IMR-90 (cell line): ENCODE measurements around the gene POLD4. TPM values are rescaled to one million over a fixed set of nuclear protein-coding genes. Genes with fewer than 3 reads are reported as not detected.

Source experiments
- ATAC-seq: fragments of 200-7000 bp; cut with Tn5 transposase; 2 replicates; pipeline ENCODE4 v1.9.1; 2020; ENCODE audit warnings: low read depth, mild to moderate bottlenecking, moderate library complexity
- BruUV-seq: library from RNA; stranded (reverse); fragments of 400-500 nt; replicated peaks from 2 replicates; lab custom pipeline; 2021; lab: Mats Ljungman, UMichigan
- CTCF ChIA-PET: fragments of 300-600 bp; formaldehyde crosslinking; extraction: SDS; loops from one replicate; lab custom pipeline; 2021; ENCODE audit warnings: antibody characterized with exemption; lab: Yijun Ruan, JAX
- POLR2A ChIA-PET: fragments of 300-600 bp; sonication (Branson Sonifier 250); formaldehyde crosslinking; loops from one replicate; lab custom pipeline; 2022; ENCODE audit warnings: antibody characterized with exemption; ENCODE audit not compliant: unreplicated experiment; lab: Charles Lee
- DNase-seq: peaks from one replicate; pipeline ENCODE4 v3.0.0; 2013
- H2AFZ ChIP-seq: replicated peaks from 2 replicates; pipeline ENCODE3; 2013; ENCODE audit warnings: low read length, mild to moderate bottlenecking; ENCODE audit not compliant: poor library complexity
- H2AK5ac ChIP-seq: 2 replicates; pipeline ENCODE4 v1.6.1; 2013; ENCODE audit warnings: low read depth, low read length, inconsistent platforms
- H2AK9ac ChIP-seq: replicated peaks from 2 replicates; pipeline ENCODE3; 2013; ENCODE audit warnings: mild to moderate bottlenecking, low read depth, low read length, moderate library complexity; ENCODE audit not compliant: poor library complexity
- H2BK120ac ChIP-seq: 2 replicates; pipeline ENCODE4 v1.6.1; 2013; ENCODE audit warnings: low read depth, low read length, inconsistent platforms
- H2BK15ac ChIP-seq: 3 replicates; pipeline ENCODE4 v1.6.1; 2013; ENCODE audit warnings: low read depth, low read length, inconsistent platforms
- H2BK20ac ChIP-seq: 2 replicates; pipeline ENCODE4 v1.6.1; 2013; ENCODE audit warnings: low read depth, mild to moderate bottlenecking, inconsistent platforms, low read length, moderate library complexity
- H2BK5ac ChIP-seq: 2 replicates; pipeline ENCODE4 v1.6.1; 2013; ENCODE audit warnings: mild to moderate bottlenecking, low read depth, low read length, inconsistent platforms; ENCODE audit not compliant: poor library complexity, severe bottlenecking
- H3K14ac ChIP-seq: replicated peaks from 2 replicates; pipeline ENCODE4 v1.6.1; 2013; ENCODE audit warnings: low read depth, low read length, inconsistent platforms
- H3K18ac ChIP-seq: 2 replicates; pipeline ENCODE4 v1.6.1; 2013; ENCODE audit warnings: low read depth, low read length, control low read depth
- H3K23ac ChIP-seq: 2 replicates; pipeline ENCODE4 v1.6.1; 2013; ENCODE audit warnings: low read depth, low read length, inconsistent platforms
- H3K27ac ChIP-seq: 2 replicates; pipeline ENCODE4 v1.5.1; 2013; ENCODE audit warnings: mild to moderate bottlenecking, control low read depth, low read length; ENCODE audit not compliant: insufficient read depth
- H3K27me3 ChIP-seq: 2 replicates; pipeline ENCODE4 v1.6.1; 2013; ENCODE audit warnings: low read length; ENCODE audit not compliant: control insufficient read depth, insufficient read depth
- H3K36me3 ChIP-seq: 2 replicates; pipeline ENCODE4 v1.6.1; 2013; ENCODE audit warnings: low read length, mixed read lengths; ENCODE audit not compliant: control insufficient read depth, insufficient read depth
- H3K4ac ChIP-seq: 2 replicates; pipeline ENCODE4 v1.6.1; 2013; ENCODE audit warnings: low read depth, low read length, inconsistent platforms
- H3K4me1 ChIP-seq: 2 replicates; pipeline ENCODE4 v1.6.1; 2013; ENCODE audit warnings: low read length, mixed read lengths; ENCODE audit not compliant: control insufficient read depth, insufficient read depth
- H3K4me2 ChIP-seq: 2 replicates; pipeline ENCODE4 v1.6.1; 2013; ENCODE audit warnings: low read depth, mild to moderate bottlenecking, control low read depth, low read length, moderate library complexity
- H3K4me3 ChIP-seq: 2 replicates; pipeline ENCODE4 v1.5.1; 2013; ENCODE audit warnings: low read depth, mild to moderate bottlenecking, control low read depth, low read length, moderate library complexity; ENCODE audit not compliant: insufficient read depth
- H3K56ac ChIP-seq: 2 replicates; pipeline ENCODE4 v1.6.1; 2013; ENCODE audit warnings: low read length, inconsistent platforms; ENCODE audit not compliant: insufficient read depth; ENCODE audit errors: extremely low read depth
- H3K79me1 ChIP-seq, 2 experiments: 2 replicates each; pipeline ENCODE4 v1.6.1; 2013; ENCODE audit warnings: low read length in 2 of 2, inconsistent platforms in 1 of 2, low read depth in 1 of 2
- H3K9ac ChIP-seq: 2 replicates; pipeline ENCODE4 v1.6.1; 2013; ENCODE audit warnings: low read depth, low read length, control low read depth
- H3K9me1 ChIP-seq: 2 replicates; pipeline ENCODE4 v1.6.1; 2013; ENCODE audit warnings: low read length, inconsistent platforms; ENCODE audit not compliant: insufficient read depth
- H3K9me3 ChIP-seq: 2 replicates; pipeline ENCODE4 v1.6.1; 2013; ENCODE audit warnings: low read length; ENCODE audit not compliant: control insufficient read depth, insufficient read depth
- H4K20me1 ChIP-seq: 2 replicates; pipeline ENCODE4 v1.6.1; 2013; ENCODE audit warnings: low read length, inconsistent platforms; ENCODE audit not compliant: insufficient read depth
- H4K5ac ChIP-seq: 2 replicates; pipeline ENCODE4 v1.6.1; 2013; ENCODE audit warnings: mild to moderate bottlenecking, low read depth, low read length, control low read depth
- H4K8ac ChIP-seq, 2 experiments: 2 replicates each; pipeline ENCODE4 v1.6.1; 2013; ENCODE audit warnings: low read depth in 2 of 2, low read length in 2 of 2, control low read depth in 1 of 2, inconsistent platforms in 1 of 2
- H4K91ac ChIP-seq: 2 replicates; pipeline ENCODE4 v1.6.1; 2013; ENCODE audit warnings: low read depth, low read length, inconsistent platforms; ENCODE audit not compliant: insufficient read depth
- BHLHE40 ChIP-seq: fragments of 150-350 bp; IDR thresholded peaks from 2 replicates; pipeline ENCODE4 v1.6.1; 2016; ENCODE audit warnings: mild to moderate bottlenecking, low read depth, low read length
- FOS ChIP-seq: fragments of 150-350 bp; IDR thresholded peaks from 2 replicates; pipeline ENCODE4 v1.6.1; 2016; ENCODE audit warnings: low read depth, low read length
- MAFK ChIP-seq: IDR thresholded peaks from 2 replicates; pipeline ENCODE4 v1.6.1; 2012; ENCODE audit warnings: low read depth, low read length, improper control_type of control experiment
- MXI1 ChIP-seq: IDR thresholded peaks from 2 replicates; pipeline ENCODE4 v1.6.1; 2012; ENCODE audit warnings: low read depth, mild to moderate bottlenecking, low read length, moderate library complexity, borderline replicate concordance
- NFE2L2 ChIP-seq: fragments of 150-350 bp; IDR thresholded peaks from 2 replicates; pipeline ENCODE4 v1.6.1; 2016; ENCODE audit warnings: low read depth, mild to moderate bottlenecking, low read length
- POLR2A ChIP-seq: IDR thresholded peaks from 2 replicates; pipeline ENCODE4 v1.6.1; 2012; ENCODE audit warnings: mild to moderate bottlenecking, low read depth, low read length
- RCOR1 ChIP-seq: IDR thresholded peaks from 2 replicates; pipeline ENCODE4 v1.6.1; 2012; ENCODE audit warnings: mild to moderate bottlenecking, low read length, improper control_type of control experiment; ENCODE audit not compliant: insufficient replicate concordance
- WGBS, 2 experiments: methylation state at CpG; one replicate each; pipeline versions ENCODE4 v1.1.5 to v1.1.7; 2013; ENCODE audit warnings: missing lambda C conversion rate in 2 of 2; ENCODE audit not compliant: insufficient read length in 1 of 2; ENCODE audit errors: extremely low coverage in 2 of 2; 5-methylcytosine and 5-hydroxymethylcytosine counted together
- dilution Hi-C: fragments of 300-500 bp; cut with HindIII; formaldehyde crosslinking; loops from one replicate; pipeline ENCODE4 v1.14.3; 2018; ENCODE audit warnings: low sequenced_read_pairs; ENCODE audit not compliant: unreplicated experiment
- in situ Hi-C: fragments of 300-500 bp; cut with MboI; formaldehyde crosslinking; loops from 3 replicates; pipeline ENCODE4 v1.14.3; 2019; ENCODE audit warnings: low sequenced_read_pairs, inconsistent platforms, mixed read lengths
- intact Hi-C: fragments of 100-400 bp; cut with micrococcal nuclease; formaldehyde crosslinking; loops from 2 replicates; pipeline ENCODE4 v1.10.0; 2022
- polyA plus RNA-seq, 3 experiments: library from polyadenylated mRNA; depleted of rRNA; stranded (reverse); fragments of >200 nt; gene quantifications; 2 replicates each; pipeline ENCODE4 v1.2.3, GENCODE V29; 2012; ENCODE audit warnings: low replicate concordance in 1 of 3
- total RNA-seq: library from RNA; depleted of rRNA; stranded (reverse); fragments of >200 nt; gene quantifications from 2 replicates; pipeline ENCODE4 v1.2.3, GENCODE V29; 2012

POLD4 gene
- total and polyA plus RNA-seq, 2 of the 4 experiments (the other 2 are of a cell fraction) = 46.4 to 133 TPM

DNA sequence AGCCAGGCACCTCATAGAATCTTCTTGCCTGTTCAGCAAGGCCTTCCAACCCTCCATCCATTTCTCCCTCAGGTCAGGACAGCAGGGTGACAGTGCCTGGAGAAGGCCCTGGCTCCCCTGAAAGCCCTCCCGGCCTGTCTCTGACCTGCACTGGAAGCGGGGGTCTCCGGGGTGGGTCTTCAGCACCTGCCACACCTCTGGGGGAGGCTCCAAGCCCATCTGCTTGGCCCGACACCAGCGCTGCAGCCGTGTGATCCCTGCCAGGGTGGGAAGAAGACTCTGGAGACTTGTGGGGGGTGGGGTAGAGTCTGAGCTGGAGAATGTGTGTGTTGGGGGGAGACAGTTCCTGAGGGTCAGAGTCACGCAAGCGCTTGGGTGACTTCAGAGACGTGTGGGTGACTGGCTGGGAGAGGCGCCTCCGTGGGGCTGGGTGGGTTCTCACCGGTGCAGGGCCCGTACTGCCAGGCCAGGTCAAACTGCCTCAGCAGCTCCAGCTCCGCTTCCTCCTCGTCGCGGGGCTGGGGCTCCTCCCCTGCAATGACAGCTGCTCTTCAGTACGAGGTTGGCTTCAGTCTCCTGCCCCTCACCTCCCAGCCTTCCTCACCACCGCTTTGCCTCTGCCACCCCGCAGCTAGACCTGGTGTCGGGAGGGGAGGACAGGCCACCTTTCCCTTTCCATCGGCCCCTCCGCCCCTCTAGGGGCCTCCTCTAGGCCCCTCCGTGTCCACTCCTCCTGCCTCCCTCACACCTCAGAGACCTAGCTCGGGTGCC is 615 bp downstream of the POLD4 start:
- Histone ChIP-seq H4K8ac (peak overlapping the region; percentile 52 to 86), H3K79me1 (peaks cover 7 to 49% of the 10 kb centered on the region in 2 experiments; a peak in 3 of 4 replicates), H3K9me1 (peaks cover 16% of the 10 kb centered on the region), H3K4me1 (peaks cover 37% of the 10 kb centered on the region), H3K27ac (peak overlapping the region; percentile 90), H2BK20ac (no peak overlapping the region), H2AFZ (peak overlapping the region; percentile 93), H3K27me3 (no peaks in the 10 kb centered on the region), H2AK5ac (peak overlapping the region; percentile 99), H4K20me1 (peaks cover 6% of the 10 kb centered on the region), H3K14ac (peak overlapping the region; percentile 95), H3K18ac (peak overlapping the region; percentile 13), H2BK5ac (peak overlapping the region; percentile 92), H3K56ac (peak overlapping the region; percentile 95), H2AK9ac (peak overlapping the region; percentile 99), H3K9ac (peak overlapping the region; percentile 94), H2BK15ac (peak overlapping the region; percentile 89; the same call in 2 of the 3 replicates), H3K23ac (peak overlapping the region; percentile 97), H3K4me3 (peak overlapping the region; percentile 53), H3K4me2 (peak overlapping the region; percentile 88), H3K4ac (peak overlapping the region; percentile 97), H3K9me3 (no peaks in the 10 kb centered on the region), H4K5ac (peak overlapping the region; percentile 13), H4K91ac (peak overlapping the region; percentile 92), H2BK120ac (peak overlapping the region; percentile 85), H3K36me3 (peaks cover 3% of the 10 kb centered on the region; the same call in 1 of the 2 replicates)
- POLR2A ChIA-PET = interaction anchor here (0.6 to 1.5 kb wide), 5 partner anchors 17 to 86 kb away, joined by 3 to 21 read pairs (median 9); partner anchors contain the start of gene GRK2
- WGBS, 2 experiments = 12% methylated on average over 16 of the region's 25 CpGs; no CpG with 5 or more reads in 1 of the 2 experiments
- DNase-seq (no peak), ATAC-seq (no peak; the same call in 1 of the 2 replicates)
- dilution Hi-C loops (no loop called here), intact Hi-C loops (no loop called here), in situ Hi-C loops (no loop called here)
- TSS peak; percentile 78 for BruUV-seq
- TF ChIP-seq MXI1 (no peak), MAFK (no peak), FOS (no peak), NFE2L2 (no peak), RCOR1 (no peak), BHLHE40 (no peak), POLR2A (peak; percentile 79)
- CTCF ChIA-PET = interaction anchor here (2.2 to 10.1 kb wide), 2 partner anchors 18 to 27 kb away, joined by 11 to 128 read pairs; no protein-coding TSS in a partner anchor
